Neutrophil (primary cell): Measurements from ENCODE around the gene ITGAE.
"Not testable (repeated sequence)": the region's sequence is repeated elsewhere in the genome, so short reads cannot be mapped to it uniquely, and the experiment has no call there.

Experiments
- H3K27ac ChIP-seq: fragments of 200-600 bp; sonication (generic); 2 replicates; pipeline ENCODE4 v1.5.1; 2016; ENCODE audit warnings: mild to moderate bottlenecking, moderate library complexity
- H3K27me3 ChIP-seq: fragments of 200-600 bp; sonication (generic); 2 replicates; pipeline ENCODE4 v1.6.0; 2016; ENCODE audit warnings: mild to moderate bottlenecking
- H3K36me3 ChIP-seq: fragments of 200-600 bp; sonication (generic); 2 replicates; pipeline ENCODE4 v1.5.1; 2017
- H3K4me1 ChIP-seq, 2 experiments: fragments of 200-600 bp in 1 of 2; sonication (generic) in 1 of 2; 1 replicate in 1 of 2; 2 replicates in 1 of 2; pipeline versions ENCODE4 v1.5.1 to v1.6.1; 2013 to 2016; ENCODE audit warnings: low read depth in 1 of 2, low read length in 1 of 2, mild to moderate bottlenecking in 1 of 2, moderate library complexity in 1 of 2; ENCODE audit not compliant: control insufficient read depth in 1 of 2, insufficient read depth in 1 of 2
- H3K4me3 ChIP-seq, 2 experiments: fragments of 200-600 bp in 1 of 2; sonication (generic) in 1 of 2; 1 replicate in 1 of 2; 2 replicates in 1 of 2; pipeline ENCODE4 v1.5.1; 2013 to 2016; ENCODE audit warnings: low read depth in 1 of 2, low read length in 1 of 2, mild to moderate bottlenecking in 1 of 2, moderate library complexity in 1 of 2
- H3K9me3 ChIP-seq: fragments of 200-600 bp; sonication (generic); 2 replicates; pipeline ENCODE4 v1.5.1; 2016
- CTCF ChIP-seq: fragments of 200-600 bp; sonication (generic); IDR thresholded peaks from 2 replicates; pipeline ENCODE4 v1.5.1; 2016; ENCODE audit warnings: antibody characterized with exemption

Gene ITGAE

DNA sequence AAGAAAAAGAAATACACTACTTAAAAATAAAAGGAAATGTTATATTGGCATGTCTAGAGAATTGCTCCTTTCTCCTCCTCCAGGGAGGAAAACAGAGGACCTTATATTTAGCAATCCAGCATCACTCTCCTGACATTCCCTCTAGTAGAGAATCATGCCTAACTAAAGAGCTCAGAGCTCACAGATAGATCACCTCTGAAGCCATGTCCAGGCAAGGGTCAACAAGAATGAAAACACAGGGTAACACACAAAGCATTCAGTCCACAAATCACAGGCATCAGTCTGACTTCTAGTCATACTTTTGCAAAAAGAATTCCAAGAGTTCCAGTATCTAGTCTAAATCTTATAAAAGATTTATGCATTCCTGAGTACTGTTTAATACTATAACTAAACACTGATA is 81.7 kb downstream of the ITGAE start:
- Histone ChIP-seq H3K9me3 (no peaks in the 10 kb centered on the region), H3K4me1 (peaks cover 28 to 33% of the 10 kb centered on the region in 2 experiments), H3K4me3 (no peak overlapping the region), H3K27me3 (no peaks in the 10 kb centered on the region), H3K27ac (no peak overlapping the region), H3K36me3 (peaks cover 37% of the 10 kb centered on the region)
- no peak for TF ChIP-seq CTCF

DNA sequence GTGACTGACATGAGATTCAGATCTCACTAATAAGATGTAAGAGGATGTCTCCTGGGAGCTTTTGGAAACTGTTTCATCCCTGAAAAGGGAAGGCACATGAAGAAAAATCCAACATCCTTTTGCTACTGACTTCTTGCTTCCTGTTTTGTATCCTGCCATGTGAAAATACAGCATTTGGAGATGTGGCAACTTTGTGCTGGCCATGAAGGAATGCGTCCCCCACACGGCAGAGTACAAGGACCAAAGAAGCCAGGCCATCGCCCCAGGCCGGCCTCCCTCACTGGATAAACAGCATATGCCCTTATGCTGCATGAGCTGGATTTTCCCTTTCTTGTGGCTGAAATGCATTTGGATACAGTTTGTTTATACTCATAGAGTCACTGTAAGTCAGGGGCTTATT is 82.8 kb downstream of the ITGAE start:
- Histone ChIP-seq H3K27me3 (no peaks in the 10 kb centered on the region), H3K4me1 (peaks cover 22 to 23% of the 10 kb centered on the region in 2 experiments), H3K9me3 (no peaks in the 10 kb centered on the region), H3K4me3 (no peak overlapping the region), H3K36me3 (peaks cover 48% of the 10 kb centered on the region), H3K27ac (no peak overlapping the region)
- TF ChIP-seq CTCF = no peak

DNA sequence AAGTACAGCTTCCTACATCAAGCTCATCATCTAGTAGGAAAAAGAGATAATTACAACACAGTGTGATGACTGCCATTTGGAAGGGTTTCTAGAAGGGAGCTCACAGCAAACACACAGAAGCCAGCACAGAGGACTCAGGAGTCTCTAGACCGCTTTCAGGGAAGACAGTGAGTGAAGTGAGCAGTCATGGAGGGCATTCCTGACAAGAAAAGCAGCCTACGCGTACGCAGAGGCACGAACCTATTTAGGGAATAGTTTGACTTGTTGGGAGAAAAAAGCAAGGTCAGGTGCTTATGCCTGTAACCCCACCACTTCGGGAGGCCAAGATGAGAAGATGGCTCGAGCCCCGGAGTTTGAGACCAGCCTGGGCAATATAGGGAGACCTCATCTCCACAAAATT is 85.7 kb downstream of the ITGAE start:
- Histone ChIP-seq H3K4me3 (no peak overlapping the region), H3K27me3 (no peaks in the 10 kb centered on the region), H3K36me3 (peaks cover 64% of the 10 kb centered on the region), H3K9me3 (no peaks in the 10 kb centered on the region), H3K27ac (no peak overlapping the region), H3K4me1 (peaks cover 8% of the 10 kb centered on the region in 2 experiments)
- TF ChIP-seq CTCF = no peak

- Histone ChIP-seq H3K9me3 (no peaks in the 10 kb centered on the region), H3K27ac (no peak overlapping the region), H3K4me1 (no peaks in the 10 kb centered on the region), H3K27me3 (no peaks in the 10 kb centered on the region), H3K36me3 (peaks cover 62% of the 10 kb centered on the region), H3K4me3 (no peak overlapping the region)
- no peak for TF ChIP-seq CTCF
These were observed 88.1 kb downstream of the ITGAE start for GRCh38 chr17:3712811-3713463.

- Histone ChIP-seq H3K36me3 (peaks cover 43% of the 10 kb centered on the region), H3K4me3 (no peak overlapping the region), H3K4me1 (no peaks in the 10 kb centered on the region), H3K9me3 (no peaks in the 10 kb centered on the region), H3K27me3 (no peaks in the 10 kb centered on the region), H3K27ac (no peak overlapping the region)
- no peak for TF ChIP-seq CTCF
These were observed 90.0 kb downstream of the ITGAE start for GRCh38 chr17:3710951-3711383.

DNA sequence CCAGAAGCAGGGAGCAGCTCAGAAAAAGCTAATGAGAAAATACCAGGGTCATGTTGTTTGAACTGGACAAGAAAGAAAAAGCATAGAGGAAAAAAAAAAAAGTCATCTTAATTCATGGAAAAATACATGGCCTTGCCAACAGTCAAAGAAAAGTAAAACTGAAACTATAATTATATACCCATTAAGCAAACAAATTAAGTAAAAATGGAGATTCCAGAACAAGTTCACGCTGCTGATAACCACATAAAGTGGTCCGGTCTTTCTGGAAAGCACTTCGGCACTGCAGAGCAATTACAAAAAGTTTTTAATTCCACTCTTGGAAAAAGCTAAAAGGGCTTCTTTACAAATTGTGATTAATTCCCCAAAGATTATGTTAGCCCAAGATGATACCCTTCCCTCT is 92.6 kb downstream of the ITGAE start:
- Histone ChIP-seq H3K9me3 (no peaks in the 10 kb centered on the region), H3K36me3 (peaks cover 18% of the 10 kb centered on the region), H3K4me1 (no peaks in the 10 kb centered on the region), H3K27ac (no peak overlapping the region), H3K4me3 (no peak overlapping the region), H3K27me3 (no peaks in the 10 kb centered on the region)
- TF ChIP-seq CTCF = no peak

- not testable (repeated sequence) for H3K4me3 ChIP-seq, H3K27ac ChIP-seq, H3K27me3 ChIP-seq, H3K9me3 ChIP-seq, H3K4me1 ChIP-seq, H3K36me3 ChIP-seq
These were observed 95.3 kb downstream of the ITGAE start for GRCh38 chr17:3705718-3705984.
